ENCODE measurements around the gene BOD1.

DNA sequence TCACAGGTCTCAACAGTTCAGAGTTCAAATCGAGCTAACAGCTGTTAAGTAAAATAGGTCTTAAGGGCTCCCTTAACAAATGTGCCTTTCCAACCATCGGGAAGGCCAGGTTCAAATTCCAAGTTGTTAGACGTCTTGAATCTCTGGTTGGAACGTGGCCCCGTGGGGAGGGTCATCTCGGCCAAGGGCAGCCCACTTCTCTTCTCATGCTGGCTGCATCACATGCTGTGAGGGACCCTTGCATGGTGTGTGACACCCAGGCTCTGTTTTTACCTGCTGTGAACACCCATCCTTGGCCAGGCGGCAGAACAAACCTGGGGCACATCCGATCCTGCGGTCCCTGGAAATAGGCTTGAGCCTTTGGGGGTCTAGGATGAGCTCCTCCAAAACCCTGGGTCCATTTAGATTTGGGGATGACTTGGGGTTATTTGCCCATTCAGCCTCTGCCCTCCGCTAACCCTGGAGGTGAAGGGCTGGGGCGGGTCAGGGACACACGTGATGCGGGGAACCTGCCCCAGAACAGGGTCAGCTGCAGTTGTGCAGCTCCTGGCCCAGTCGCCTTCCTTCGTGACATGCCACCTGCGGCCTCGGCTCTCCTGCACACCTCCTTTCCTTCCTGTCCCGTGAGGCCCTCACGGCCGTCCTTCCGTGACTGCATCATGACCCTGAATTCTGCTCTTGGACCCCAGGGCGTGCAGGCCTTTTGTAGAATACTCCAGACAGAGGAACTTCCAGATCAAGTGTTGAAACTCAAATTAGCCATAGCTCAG lies 45.9 kb downstream of the BOD1 start:
- TF ChIP-seq, protein P1, sequence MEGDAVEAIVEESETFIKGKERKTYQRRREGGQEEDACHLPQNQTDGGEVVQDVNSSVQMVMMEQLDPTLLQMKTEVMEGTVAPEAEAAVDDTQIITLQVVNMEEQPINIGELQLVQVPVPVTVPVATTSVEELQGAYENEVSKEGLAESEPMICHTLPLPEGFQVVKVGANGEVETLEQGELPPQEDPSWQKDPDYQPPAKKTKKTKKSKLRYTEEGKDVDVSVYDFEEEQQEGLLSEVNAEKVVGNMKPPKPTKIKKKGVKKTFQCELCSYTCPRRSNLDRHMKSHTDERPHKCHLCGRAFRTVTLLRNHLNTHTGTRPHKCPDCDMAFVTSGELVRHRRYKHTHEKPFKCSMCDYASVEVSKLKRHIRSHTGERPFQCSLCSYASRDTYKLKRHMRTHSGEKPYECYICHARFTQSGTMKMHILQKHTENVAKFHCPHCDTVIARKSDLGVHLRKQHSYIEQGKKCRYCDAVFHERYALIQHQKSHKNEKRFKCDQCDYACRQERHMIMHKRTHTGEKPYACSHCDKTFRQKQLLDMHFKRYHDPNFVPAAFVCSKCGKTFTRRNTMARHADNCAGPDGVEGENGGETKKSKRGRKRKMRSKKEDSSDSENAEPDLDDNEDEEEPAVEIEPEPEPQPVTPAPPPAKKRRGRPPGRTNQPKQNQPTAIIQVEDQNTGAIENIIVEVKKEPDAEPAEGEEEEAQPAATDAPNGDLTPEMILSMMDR (conservative IDR thresholded peaks at IDR 0.05 in 1 of 2, IDR thresholded peaks at IDR 0.05 in 1 of 2; ENCODE audit: low read depth in 1 of 2, low read length in 2 of 2) = no peak
- no peak for TF ChIP-seq EZH2 (IDR thresholded peaks at IDR 0.05; ENCODE audit: low read length, missing control alignments)
